ENCODE measurements around the gene SLC15A3. TPM values are rescaled to one million over a fixed set of nuclear protein-coding genes. Genes with fewer than 3 reads are reported as not detected.
A peak's percentile ranks its signal among the peaks of the same experiment; 100 is the strongest.

The SLC15A3 gene
- total RNA-seq, 4 donors from 2014 or later: 32.2 to 94.4 (median 64.8) TPM

- Histone ChIP-seq H3K27ac (peak overlapping the region in 2 of 4 donors; percentile 92 to 98), H3K9me3 (no peaks in the 10 kb centered on the region), H3K4me1 (peaks cover 0 to 35% (median 12%) of the 10 kb centered on the region in 4 donors), H3K4me3 (no peak overlapping the region), H3K36me3 (no peaks in the 10 kb centered on the region), H3K27me3 (no peaks in the 10 kb centered on the region)
- DNase-seq (ENCODE audit: low spot score in 2 of 2): no peak
- TF ChIP-seq POLR2A (IDR thresholded peaks at IDR 0.05) (no peak), CTCF (IDR thresholded peaks at IDR 0.05) (no peak), EP300 (IDR thresholded peaks at IDR 0.05) (no peak)
- 78 to 79% methylated on average over 6 of the region's 6 CpGs for WGBS, 2 donors
These were observed 1.8 kb upstream of the SLC15A3 start for GRCh38 chr11:60953781-60954180.

GRCh38 chr11:60952742-60953170 lies 780 bp upstream of the SLC15A3 start:
- H3K27me3 ChIP-seq: no peaks in the 10 kb centered on the region
- H3K9me3 ChIP-seq: no peaks in the 10 kb centered on the region
- no peak for DNase-seq (ENCODE audit: low spot score in 2 of 2)
- H3K4me1 ChIP-seq: peaks cover 0 to 45% (median 16%) of the 10 kb centered on the region in 4 donors
- no peaks in the 10 kb centered on the region for H3K36me3 ChIP-seq
- peak overlapping the region; percentile 87 to 98 (median 92) for H3K27ac ChIP-seq
- 10 to 14% methylated on average over 3 of the region's 3 CpGs for WGBS, 2 donors
- H3K4me3 ChIP-seq: peak overlapping the region; percentile 30 to 66 (median 60)
- TF ChIP-seq POLR2A (IDR thresholded peaks at IDR 0.05) (no peak), EP300 (IDR thresholded peaks at IDR 0.05) (no peak)

- Histone ChIP-seq H3K4me1 (peaks cover 0 to 57% (median 20%) of the 10 kb centered on the region in 4 donors), H3K9me3 (no peaks in the 10 kb centered on the region), H3K27me3 (no peaks in the 10 kb centered on the region), H3K4me3 (peak overlapping the region; percentile 30 to 66 (median 60)), H3K27ac (peak overlapping the region; percentile 87 to 98 (median 92)), H3K36me3 (no peaks in the 10 kb centered on the region)
- TF ChIP-seq CTCF (IDR thresholded peaks at IDR 0.05): no peak
- no peak for TF ChIP-seq POLR2A (IDR thresholded peaks at IDR 0.05)
- no peak for TF ChIP-seq EP300 (IDR thresholded peaks at IDR 0.05)
- 4 to 5% methylated on average over 8 of the region's 8 CpGs for WGBS, 2 donors
- DNase-seq (ENCODE audit: low spot score in 2 of 2): peak in 1 of 2 donors; percentile 23
These were observed 421 bp downstream of the SLC15A3 start for GRCh38 chr11:60951606-60951903.

GRCh38 chr11:60950933-60951605 lies 907 bp downstream of the SLC15A3 start:
- WGBS, 2 donors: 18 to 26% methylated on average over 32 to 48 of the region's 86 CpGs
- Histone ChIP-seq H3K36me3 (peaks cover 0 to 5% (median 0%) of the 10 kb centered on the region in 3 donors), H3K4me1 (peaks cover 0 to 61% (median 20%) of the 10 kb centered on the region in 4 donors), H3K27me3 (no peaks in the 10 kb centered on the region), H3K4me3 (peak overlapping the region; percentile 30 to 66 (median 60)), H3K27ac (peak overlapping the region; percentile 87 to 98 (median 92)), H3K9me3 (no peaks in the 10 kb centered on the region)
- TF ChIP-seq CTCF (IDR thresholded peaks at IDR 0.05) (no peak), POLR2A (IDR thresholded peaks at IDR 0.05) (no peak), EP300 (IDR thresholded peaks at IDR 0.05) (peak in 1 of 2 donors; percentile 4)
- no peak for DNase-seq (ENCODE audit: low spot score in 2 of 2)

GRCh38 chr11:60950024-60950423 lies 2.0 kb downstream of the SLC15A3 start:
- WGBS, 2 donors: 48 to 55% methylated on average over 6 of the region's 6 CpGs
- Histone ChIP-seq H3K27ac (peak overlapping the region; percentile 46 to 98 (median 92)), H3K4me1 (peaks cover 0 to 67% (median 20%) of the 10 kb centered on the region in 4 donors), H3K27me3 (no peaks in the 10 kb centered on the region), H3K4me3 (peak overlapping the region; percentile 30 to 66 (median 60)), H3K36me3 (peaks cover 0 to 15% (median 0%) of the 10 kb centered on the region in 3 donors), H3K9me3 (no peaks in the 10 kb centered on the region)
- TF ChIP-seq EP300 (IDR thresholded peaks at IDR 0.05): no peak
- no peak for TF ChIP-seq POLR2A (IDR thresholded peaks at IDR 0.05)
- TF ChIP-seq CTCF (IDR thresholded peaks at IDR 0.05): no peak
- DNase-seq (ENCODE audit: low spot score in 2 of 2): no peak
